ENCODE measurements around the gene PIP5K1B. TPM values are rescaled to one million over a fixed set of nuclear protein-coding genes. Genes with fewer than 3 reads are reported as not detected.

PIP5K1B gene
- total RNA-seq, 1 donor from 2014 or later = 0.71 TPM

DNA sequence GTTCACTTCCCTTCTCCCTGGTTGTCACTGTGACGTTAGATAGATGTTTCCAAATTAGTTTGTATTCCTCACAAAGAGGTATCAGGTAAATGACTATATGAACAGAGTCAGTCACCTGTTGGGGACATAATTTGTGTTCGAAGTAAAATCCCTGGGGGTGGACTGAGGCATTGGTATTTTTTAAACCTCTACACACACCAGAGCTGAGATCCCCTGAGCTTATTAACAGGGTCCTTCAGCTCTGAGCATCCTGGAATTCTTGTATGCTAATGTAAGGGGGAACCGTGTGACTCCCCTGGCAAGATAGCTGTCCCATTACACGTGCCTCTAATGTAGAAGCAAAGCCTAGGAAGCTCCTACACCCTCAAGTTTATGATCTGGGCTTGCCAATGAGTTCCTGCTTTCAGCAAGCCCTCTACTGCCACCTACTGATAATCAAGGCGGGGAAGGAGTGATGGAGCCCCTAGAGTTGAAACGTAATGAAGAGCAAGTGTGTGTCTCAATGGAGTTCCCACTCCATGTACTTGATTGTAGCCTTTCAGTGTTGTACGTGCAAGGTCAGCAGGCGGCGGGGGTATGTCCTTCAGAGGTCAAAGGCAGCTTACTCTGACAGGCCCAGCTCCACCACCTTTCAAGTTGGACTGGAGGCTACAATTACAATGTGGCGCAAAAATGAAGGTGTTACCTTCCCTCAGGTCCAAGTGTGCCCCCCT, 294.5 kb downstream of the PIP5K1B start:
- peak; percentile 29 for DNase-seq (ENCODE audit: low read depth)
- no peaks in the 10 kb centered on the region for H3K36me3 ChIP-seq (ENCODE audit: control insufficient read depth, insufficient read depth, low read length)
- H3K4me3 ChIP-seq (ENCODE audit: low read depth, low read length) = no peak overlapping the region
- TF ChIP-seq, protein P1, sequence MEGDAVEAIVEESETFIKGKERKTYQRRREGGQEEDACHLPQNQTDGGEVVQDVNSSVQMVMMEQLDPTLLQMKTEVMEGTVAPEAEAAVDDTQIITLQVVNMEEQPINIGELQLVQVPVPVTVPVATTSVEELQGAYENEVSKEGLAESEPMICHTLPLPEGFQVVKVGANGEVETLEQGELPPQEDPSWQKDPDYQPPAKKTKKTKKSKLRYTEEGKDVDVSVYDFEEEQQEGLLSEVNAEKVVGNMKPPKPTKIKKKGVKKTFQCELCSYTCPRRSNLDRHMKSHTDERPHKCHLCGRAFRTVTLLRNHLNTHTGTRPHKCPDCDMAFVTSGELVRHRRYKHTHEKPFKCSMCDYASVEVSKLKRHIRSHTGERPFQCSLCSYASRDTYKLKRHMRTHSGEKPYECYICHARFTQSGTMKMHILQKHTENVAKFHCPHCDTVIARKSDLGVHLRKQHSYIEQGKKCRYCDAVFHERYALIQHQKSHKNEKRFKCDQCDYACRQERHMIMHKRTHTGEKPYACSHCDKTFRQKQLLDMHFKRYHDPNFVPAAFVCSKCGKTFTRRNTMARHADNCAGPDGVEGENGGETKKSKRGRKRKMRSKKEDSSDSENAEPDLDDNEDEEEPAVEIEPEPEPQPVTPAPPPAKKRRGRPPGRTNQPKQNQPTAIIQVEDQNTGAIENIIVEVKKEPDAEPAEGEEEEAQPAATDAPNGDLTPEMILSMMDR (IDR thresholded peaks at IDR 0.05; ENCODE audit: insufficient read depth, low read length, poor library complexity, severe bottlenecking) = peak; percentile 89
- peaks cover 3% of the 10 kb centered on the region for H3K27me3 ChIP-seq (ENCODE audit: control insufficient read depth, insufficient read depth, low read length)

DNA sequence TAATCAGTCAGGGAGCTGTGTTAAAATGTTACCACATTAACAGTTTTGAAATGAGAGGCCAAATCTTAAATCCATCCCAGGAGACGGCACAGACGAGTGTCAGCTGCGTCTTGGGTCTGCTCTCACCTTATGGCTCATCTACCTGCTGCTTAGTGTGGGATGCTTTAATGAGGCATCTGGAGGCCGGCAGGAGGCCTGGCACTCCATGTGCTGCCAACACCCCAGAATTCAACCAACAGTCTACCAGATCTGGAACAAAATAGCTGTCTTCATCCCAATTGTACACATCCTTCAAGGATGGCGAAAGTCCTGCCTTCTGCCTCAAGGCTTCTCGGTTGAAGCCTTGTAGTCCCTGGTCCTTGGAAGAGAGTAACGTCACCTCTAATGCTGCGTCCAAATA, 296.9 kb downstream of the PIP5K1B start:
- no peak overlapping the region for H3K4me3 ChIP-seq (ENCODE audit: low read depth, low read length)
- no peaks in the 10 kb centered on the region for H3K36me3 ChIP-seq (ENCODE audit: control insufficient read depth, insufficient read depth, low read length)
- DNase-seq (ENCODE audit: low read depth) = no peak
- TF ChIP-seq, protein P1 (IDR thresholded peaks at IDR 0.05; ENCODE audit: insufficient read depth, low read length, poor library complexity, severe bottlenecking) = no peak
- peaks cover 3% of the 10 kb centered on the region for H3K27me3 ChIP-seq (ENCODE audit: control insufficient read depth, insufficient read depth, low read length)

GRCh38 chr9:69003051-69003450, 298.0 kb downstream of the PIP5K1B start:
- Histone ChIP-seq H3K4me3 (ENCODE audit: low read depth, low read length) (no peak overlapping the region), H3K27me3 (ENCODE audit: control insufficient read depth, insufficient read depth, low read length) (no peaks in the 10 kb centered on the region), H3K36me3 (ENCODE audit: control insufficient read depth, insufficient read depth, low read length) (no peaks in the 10 kb centered on the region)
- no peak for DNase-seq (ENCODE audit: low read depth)
- TF ChIP-seq, protein P1 (IDR thresholded peaks at IDR 0.05; ENCODE audit: insufficient read depth, low read length, poor library complexity, severe bottlenecking) = no peak

- TF ChIP-seq, protein P1 (IDR thresholded peaks at IDR 0.05; ENCODE audit: insufficient read depth, low read length, poor library complexity, severe bottlenecking) = no peak
- Histone ChIP-seq H3K27me3 (ENCODE audit: control insufficient read depth, insufficient read depth, low read length) (no peaks in the 10 kb centered on the region), H3K4me3 (ENCODE audit: low read depth, low read length) (no peak overlapping the region), H3K36me3 (ENCODE audit: control insufficient read depth, insufficient read depth, low read length) (no peaks in the 10 kb centered on the region)
- no peak for DNase-seq (ENCODE audit: low read depth)
Observed at GRCh38 chr9:69004836-69005235, 299.8 kb downstream of the PIP5K1B start.

DNA sequence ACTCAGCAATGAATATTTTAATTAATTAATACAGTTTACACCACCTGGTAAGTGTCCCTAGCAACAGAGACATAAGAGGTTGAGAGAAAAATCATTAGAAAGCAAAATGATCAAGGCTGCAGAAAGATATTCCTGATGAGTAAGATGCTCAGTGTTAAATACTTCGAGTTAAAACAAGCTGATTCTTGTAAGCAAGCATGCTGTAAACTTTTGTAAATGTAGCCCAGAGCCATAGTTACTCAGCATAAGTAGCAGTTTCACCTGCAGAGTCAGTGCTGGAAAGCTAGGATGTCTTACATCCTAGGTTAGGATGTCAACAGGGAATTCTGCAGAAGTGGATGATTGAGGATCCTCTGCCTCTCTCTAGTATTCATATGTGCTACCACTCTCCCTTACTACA, 304.7 kb downstream of the PIP5K1B start:
- Histone ChIP-seq H3K36me3 (ENCODE audit: control insufficient read depth, insufficient read depth, low read length) (no peaks in the 10 kb centered on the region), H3K27me3 (ENCODE audit: control insufficient read depth, insufficient read depth, low read length) (no peaks in the 10 kb centered on the region), H3K4me3 (ENCODE audit: low read depth, low read length) (no peak overlapping the region)
- no peak for DNase-seq (ENCODE audit: low read depth)
- TF ChIP-seq, protein P1 (IDR thresholded peaks at IDR 0.05; ENCODE audit: insufficient read depth, low read length, poor library complexity, severe bottlenecking) = no peak

All from kidney epithelial cell (primary cell).